ENCODE data around the gene PTPRN.

DNA sequence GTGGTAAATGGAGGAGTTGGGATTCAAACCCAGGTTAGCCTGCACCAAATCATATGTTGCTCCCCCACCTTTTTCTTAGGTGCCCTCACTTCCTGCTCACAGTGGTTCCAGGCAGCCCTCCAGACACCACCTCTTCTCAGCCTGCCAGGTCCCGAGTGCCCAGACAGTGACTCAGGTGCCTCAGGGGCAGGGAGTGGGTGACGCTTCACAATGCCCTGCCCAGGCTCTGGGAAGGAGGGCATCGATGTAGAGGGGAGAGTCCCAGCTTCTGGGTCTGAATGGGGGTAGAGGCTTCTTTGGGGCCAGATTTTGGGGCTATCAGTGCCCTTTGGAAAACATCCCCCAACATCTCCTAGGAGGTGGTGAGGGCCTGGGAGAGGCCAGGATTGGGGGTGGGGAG lies 35.3 kb downstream of the PTPRN start:
- TF ChIP-seq, protein P1, sequence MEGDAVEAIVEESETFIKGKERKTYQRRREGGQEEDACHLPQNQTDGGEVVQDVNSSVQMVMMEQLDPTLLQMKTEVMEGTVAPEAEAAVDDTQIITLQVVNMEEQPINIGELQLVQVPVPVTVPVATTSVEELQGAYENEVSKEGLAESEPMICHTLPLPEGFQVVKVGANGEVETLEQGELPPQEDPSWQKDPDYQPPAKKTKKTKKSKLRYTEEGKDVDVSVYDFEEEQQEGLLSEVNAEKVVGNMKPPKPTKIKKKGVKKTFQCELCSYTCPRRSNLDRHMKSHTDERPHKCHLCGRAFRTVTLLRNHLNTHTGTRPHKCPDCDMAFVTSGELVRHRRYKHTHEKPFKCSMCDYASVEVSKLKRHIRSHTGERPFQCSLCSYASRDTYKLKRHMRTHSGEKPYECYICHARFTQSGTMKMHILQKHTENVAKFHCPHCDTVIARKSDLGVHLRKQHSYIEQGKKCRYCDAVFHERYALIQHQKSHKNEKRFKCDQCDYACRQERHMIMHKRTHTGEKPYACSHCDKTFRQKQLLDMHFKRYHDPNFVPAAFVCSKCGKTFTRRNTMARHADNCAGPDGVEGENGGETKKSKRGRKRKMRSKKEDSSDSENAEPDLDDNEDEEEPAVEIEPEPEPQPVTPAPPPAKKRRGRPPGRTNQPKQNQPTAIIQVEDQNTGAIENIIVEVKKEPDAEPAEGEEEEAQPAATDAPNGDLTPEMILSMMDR (IDR thresholded peaks at IDR 0.05) = no peak
- TF ChIP-seq POLR2A (IDR thresholded peaks at IDR 0.05) = no peak
